Body of pancreas (tissue), 4 donors: ENCODE measurements around the gene GUCY2F.

Experiments
- CTCF ChIP-seq, 7 experiments: fragments of 450-650 bp in 4 of 7; fragments of 200-600 bp in 3 of 7; sonication (generic) in 3 of 7; IDR thresholded peaks; one replicate each; pipeline ENCODE4 v1.5.1; 2016 to 2019; ENCODE audit warnings: antibody characterized with exemption in 7 of 7
- POLR2A ChIP-seq, 3 donors: fragments of 450-650 bp; IDR thresholded peaks; one replicate each; pipeline ENCODE4 v1.6.1; 2016; ENCODE audit warnings: antibody characterized with exemption in 3 of 3, mild to moderate bottlenecking in 2 of 3

GRCh38 chrX:109327251-109327650, 154.6 kb downstream of the GUCY2F start:
- TF ChIP-seq CTCF (IDR thresholded peaks at IDR 0.05) (no peak), POLR2A (IDR thresholded peaks at IDR 0.05) (no peak)
